Measurements from ENCODE around the gene BTBD9.

DNA sequence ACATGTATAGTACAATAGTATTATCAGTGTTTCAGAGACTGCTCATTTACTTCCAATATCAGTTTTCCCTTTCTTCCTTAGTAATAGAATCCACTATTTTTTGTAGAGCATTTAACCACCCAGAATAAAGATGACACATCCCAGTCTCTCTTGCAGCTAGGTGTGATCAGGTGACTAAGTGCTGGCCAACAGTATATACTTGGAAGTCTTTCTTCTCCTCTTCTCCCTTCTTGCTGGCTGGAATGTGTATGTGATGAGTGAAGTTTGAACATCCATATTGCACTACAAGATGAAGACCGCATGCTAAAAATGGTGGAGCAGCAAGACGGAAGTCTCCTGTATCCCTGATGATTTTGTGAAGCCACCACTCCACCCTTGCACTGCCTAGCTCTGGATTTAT is 14.5 kb upstream of the BTBD9 start:
- TF ChIP-seq EZH2 (IDR thresholded peaks at IDR 0.05; ENCODE audit: borderline replicate concordance) (no peak), CTCF (IDR thresholded peaks at IDR 0.05; ENCODE audit: poor library complexity) (no peak)

Data from hepatocyte (in vitro differentiated cells).